ENCODE measurements around the gene POLE3. TPM values are rescaled to one million over a fixed set of nuclear protein-coding genes. Genes with fewer than 3 reads are reported as not detected.

POLE3 gene
- total RNA-seq, 1 donor = 49.7 TPM

GRCh38 chr9:113375057-113376023 is 35.1 kb downstream of the POLE3 start:
- no peak for DNase-seq (ENCODE audit: low read depth)
- no peak overlapping the region for H3K4me3 ChIP-seq (ENCODE audit: low read depth, low read length)
- TF ChIP-seq, protein P1, sequence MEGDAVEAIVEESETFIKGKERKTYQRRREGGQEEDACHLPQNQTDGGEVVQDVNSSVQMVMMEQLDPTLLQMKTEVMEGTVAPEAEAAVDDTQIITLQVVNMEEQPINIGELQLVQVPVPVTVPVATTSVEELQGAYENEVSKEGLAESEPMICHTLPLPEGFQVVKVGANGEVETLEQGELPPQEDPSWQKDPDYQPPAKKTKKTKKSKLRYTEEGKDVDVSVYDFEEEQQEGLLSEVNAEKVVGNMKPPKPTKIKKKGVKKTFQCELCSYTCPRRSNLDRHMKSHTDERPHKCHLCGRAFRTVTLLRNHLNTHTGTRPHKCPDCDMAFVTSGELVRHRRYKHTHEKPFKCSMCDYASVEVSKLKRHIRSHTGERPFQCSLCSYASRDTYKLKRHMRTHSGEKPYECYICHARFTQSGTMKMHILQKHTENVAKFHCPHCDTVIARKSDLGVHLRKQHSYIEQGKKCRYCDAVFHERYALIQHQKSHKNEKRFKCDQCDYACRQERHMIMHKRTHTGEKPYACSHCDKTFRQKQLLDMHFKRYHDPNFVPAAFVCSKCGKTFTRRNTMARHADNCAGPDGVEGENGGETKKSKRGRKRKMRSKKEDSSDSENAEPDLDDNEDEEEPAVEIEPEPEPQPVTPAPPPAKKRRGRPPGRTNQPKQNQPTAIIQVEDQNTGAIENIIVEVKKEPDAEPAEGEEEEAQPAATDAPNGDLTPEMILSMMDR (IDR thresholded peaks at IDR 0.05; ENCODE audit: insufficient read depth, low read length) = no peak

GRCh38 chr9:113373676-113374392 is 36.6 kb downstream of the POLE3 start:
- TF ChIP-seq, protein P1 (IDR thresholded peaks at IDR 0.05; ENCODE audit: insufficient read depth, low read length) = no peak
- DNase-seq (ENCODE audit: low read depth) = no peak
- no peak overlapping the region for H3K4me3 ChIP-seq (ENCODE audit: low read depth, low read length)

DNA sequence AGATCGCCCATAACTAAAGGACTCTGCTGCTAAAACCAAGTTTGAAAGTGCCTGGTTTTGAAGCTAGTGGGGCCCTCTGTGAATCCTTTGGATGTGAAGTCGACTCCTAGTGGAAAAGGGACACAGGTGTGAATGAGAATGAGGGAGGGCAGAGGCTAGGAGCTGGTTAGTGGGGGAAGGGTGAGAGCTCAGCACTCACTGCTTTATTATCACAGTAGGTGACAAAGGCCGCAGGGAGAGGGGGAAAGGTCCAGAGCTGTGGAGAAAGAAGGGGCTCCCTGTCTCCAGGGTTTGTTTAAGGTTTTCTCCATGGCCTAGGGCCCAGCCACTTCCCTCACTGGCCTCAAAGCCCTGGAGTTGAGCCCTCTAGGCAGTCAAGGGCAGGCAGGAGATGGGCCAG is 37.2 kb downstream of the POLE3 start:
- no peak overlapping the region for H3K4me3 ChIP-seq (ENCODE audit: low read depth, low read length)
- TF ChIP-seq, protein P1 (IDR thresholded peaks at IDR 0.05; ENCODE audit: insufficient read depth, low read length) = no peak
- no peak for DNase-seq (ENCODE audit: low read depth)

GRCh38 chr9:113372059-113372458 is 38.4 kb downstream of the POLE3 start:
- TF ChIP-seq, protein P1 (IDR thresholded peaks at IDR 0.05; ENCODE audit: insufficient read depth, low read length) = no peak
- no peak for DNase-seq (ENCODE audit: low read depth)
- no peak overlapping the region for H3K4me3 ChIP-seq (ENCODE audit: low read depth, low read length)

GRCh38 chr9:113370806-113371325 is 39.6 kb downstream of the POLE3 start:
- TF ChIP-seq, protein P1 (IDR thresholded peaks at IDR 0.05; ENCODE audit: insufficient read depth, low read length) = no peak
- no peak for DNase-seq (ENCODE audit: low read depth)
- no peak overlapping the region for H3K4me3 ChIP-seq (ENCODE audit: low read depth, low read length)

GRCh38 chr9:113369855-113370140 is 40.7 kb downstream of the POLE3 start:
- H3K4me3 ChIP-seq (ENCODE audit: low read depth, low read length) = no peak overlapping the region
- no peak for DNase-seq (ENCODE audit: low read depth)
- TF ChIP-seq, protein P1 (IDR thresholded peaks at IDR 0.05; ENCODE audit: insufficient read depth, low read length) = no peak

Data from fibroblast of the aortic adventitia (primary cell).